ENCODE results near the gene KSR1. TPM values are rescaled to one million over a fixed set of nuclear protein-coding genes. Genes with fewer than 3 reads are reported as not detected.

Gene KSR1
- total and polyA plus RNA-seq, 10 of the 15 experiments (the other 5 are each of a cell fraction or from before 2014, with no cell fraction given), result 0.97 to 66.6 (median 22.9) TPM

DNA sequence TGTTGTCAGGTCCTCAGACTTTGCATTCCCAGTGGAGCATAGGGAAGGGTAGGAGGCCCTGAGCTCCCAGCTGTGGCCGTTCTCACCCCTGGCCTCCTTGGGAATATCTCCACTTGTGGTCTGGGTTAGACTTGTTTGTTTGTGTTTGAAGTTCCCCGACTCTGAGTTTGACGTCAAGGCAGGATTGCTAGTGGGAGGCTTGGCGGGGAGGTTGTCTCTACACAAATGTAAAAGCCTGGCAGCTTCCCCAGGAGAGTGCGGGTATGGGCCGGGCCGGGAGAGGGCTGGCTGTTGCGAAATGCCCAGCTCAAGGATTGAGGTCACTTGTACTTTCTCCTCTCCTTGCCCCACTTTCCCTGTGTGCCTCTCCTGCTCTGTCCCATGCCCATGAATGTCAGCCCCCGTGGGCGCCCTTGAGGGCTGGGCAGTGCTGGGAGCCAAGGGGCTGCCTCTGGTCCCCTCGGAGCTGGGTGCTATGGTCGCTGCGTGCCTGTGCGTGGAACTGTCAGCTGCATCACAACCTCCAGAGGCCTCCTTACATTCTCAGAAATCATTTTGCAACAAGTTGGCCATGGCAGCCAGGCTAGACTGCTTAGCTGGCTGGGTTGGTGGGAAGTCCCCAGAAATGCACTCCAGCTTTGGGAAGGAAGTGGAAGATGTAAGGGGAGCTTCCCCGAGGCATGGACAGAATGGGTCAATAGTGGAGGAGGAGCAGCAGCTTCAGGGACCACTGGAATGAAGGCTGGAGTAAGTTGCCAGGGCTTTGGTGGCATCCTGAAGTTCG lies 84.3 kb downstream of the KSR1 start:
- TF ChIP-seq STAT3 (IDR thresholded peaks at IDR 0.05; ENCODE audit: low read depth, low read length) (no peak), ZZZ3 (IDR thresholded peaks at IDR 0.05; ENCODE audit: control insufficient read depth, insufficient read length, low read depth) (no peak)
- H3K9me3 ChIP-seq (replicated peaks; ENCODE audit: control insufficient read depth, insufficient read depth, low read length), result no peaks in the 10 kb centered on the region
- H4K20me1 ChIP-seq (ENCODE audit: control insufficient read depth, insufficient read depth), result peaks cover 30% of the 10 kb centered on the region
- H3K4me2 ChIP-seq (ENCODE audit: control insufficient read depth, insufficient read depth), result 0 out of 2 replicates have a peak overlapping the region, but pooled peaks have one; percentile 1
- no peak overlapping the region for H2AFZ ChIP-seq (ENCODE audit: control insufficient read depth, low read depth, low read length)
- H3K27ac ChIP-seq (ENCODE audit: control insufficient read depth, insufficient read depth), result no peak overlapping the region
- 84% methylated on average over 16 of the region's 16 CpGs for WGBS (ENCODE audit: insufficient coverage, insufficient replicate concordance, low lambda C conversion rate, missing lambda C conversion rate)
- no TSS peak for BruUV-seq (replicated peaks)
- in situ Hi-C loops (cut with MboI), result loop anchor here (5.0 to 10.0 kb wide), 5 partner anchors 33 to 504 kb away; partner anchors contain the start of gene NLK
- H3K79me2 ChIP-seq (ENCODE audit: control insufficient read depth, insufficient read depth, low read length), result peaks cover 29% of the 10 kb centered on the region
- ChIA-PET POLR2A (no interaction called here), SMC1A (ENCODE audit: uncharacterized antibody, unreplicated experiment) (interaction anchor here (0.7 to 8.5 kb wide), 10 partner anchors 22 to 244 kb away, joined by 3 to 77 read pairs (median 4); partner anchors contain the start of gene KSR1), CTCF (interaction anchor here (0.8 to 8.5 kb wide), 7 partner anchors 9 to 304 kb away, joined by 3 to 60 read pairs (median 4); no protein-coding TSS in a partner anchor), RAD21 (ENCODE audit: unreplicated experiment) (interaction anchor here (0.5 to 2.0 kb wide), 7 partner anchors 9 to 166 kb away, joined by 3 to 9 read pairs (median 4); no protein-coding TSS in a partner anchor)
- intact Hi-C loops (cut with micrococcal nuclease; ENCODE audit: unreplicated experiment), result loop anchor here (10.0 kb wide), 2 partner anchors 156 to 186 kb away; no protein-coding TSS in a partner anchor
- no peak overlapping the region for H3K9ac ChIP-seq (ENCODE audit: control insufficient read depth, insufficient read depth, low read length)
- peaks cover 51% of the 10 kb centered on the region for H3K4me1 ChIP-seq (ENCODE audit: control insufficient read depth, insufficient read depth, low read length)
- no peak overlapping the region for H3K4me3 ChIP-seq
- H3K36me3 ChIP-seq (ENCODE audit: control insufficient read depth in 2 of 2, insufficient read depth in 2 of 2, low read length in 1 of 2), result peaks cover 0 to 2% of the 10 kb centered on the region in 2 experiments; a peak in 2 of 4 replicates
- FAIRE-seq (no peak), ATAC-seq (no peak), DNase-seq (ENCODE audit: low read depth, low spot score) (no peak)
- H3K27me3 ChIP-seq (replicated peaks in 1 of 2; ENCODE audit: control insufficient read depth in 2 of 2, insufficient read depth in 2 of 2, low read length in 1 of 2), result no peaks in the 10 kb centered on the region

GRCh38 chr17:27541301-27542023 lies 85.2 kb downstream of the KSR1 start:
- no peak overlapping the region for H3K27ac ChIP-seq (ENCODE audit: control insufficient read depth, insufficient read depth)
- FAIRE-seq (no peak), ATAC-seq (no peak), DNase-seq (ENCODE audit: low read depth, low spot score) (no peak)
- no peaks in the 10 kb centered on the region for H3K9me3 ChIP-seq (replicated peaks; ENCODE audit: control insufficient read depth, insufficient read depth, low read length)
- CTCF ChIA-PET, result interaction anchor here (1.2 to 8.5 kb wide), 6 partner anchors 10 to 305 kb away, joined by 3 to 60 read pairs (median 6); no protein-coding TSS in a partner anchor
- H3K4me1 ChIP-seq (ENCODE audit: control insufficient read depth, insufficient read depth, low read length), result peaks cover 60% of the 10 kb centered on the region
- TF ChIP-seq RUNX3 (IDR thresholded peaks at IDR 0.05; ENCODE audit: low read length) (peak; percentile 32; the same call in 1 of the 2 replicates), PKNOX1 (IDR thresholded peaks at IDR 0.05) (peak; percentile 80), PBX3 (IDR thresholded peaks at IDR 0.05; ENCODE audit: insufficient replicate concordance, low read depth, low read length) (peak; percentile 53), POLR2AphosphoS5 (IDR thresholded peaks at IDR 0.05; ENCODE audit: low read length) (no peak), CREM (IDR thresholded peaks at IDR 0.05; ENCODE audit: low read depth) (no peak)
- no peak overlapping the region for H2AFZ ChIP-seq (ENCODE audit: control insufficient read depth, low read depth, low read length)
- in situ Hi-C loops (cut with MboI) (loop anchor here (5.0 to 10.0 kb wide), 5 partner anchors 34 to 503 kb away; partner anchors contain the start of gene NLK), intact Hi-C loops (cut with micrococcal nuclease; ENCODE audit: unreplicated experiment) (loop anchor here (10.0 kb wide), 2 partner anchors 157 to 187 kb away; no protein-coding TSS in a partner anchor)
- RAD21 ChIA-PET (ENCODE audit: unreplicated experiment), result interaction anchor here (1.1 to 6.9 kb wide), 6 partner anchors 10 to 83 kb away, joined by 3 to 98 read pairs (median 9); no protein-coding TSS in a partner anchor
- no TSS peak for BruUV-seq (replicated peaks)
- H3K4me3 ChIP-seq, result no peak overlapping the region
- H3K27me3 ChIP-seq (replicated peaks in 1 of 2; ENCODE audit: control insufficient read depth in 2 of 2, insufficient read depth in 2 of 2, low read length in 1 of 2), result no peaks in the 10 kb centered on the region
- POLR2A ChIA-PET, result interaction anchor here (0.7 kb wide), 1 partner anchor 81 kb away, joined by 3 read pairs; no protein-coding TSS in a partner anchor
- no peak overlapping the region for H3K9ac ChIP-seq (ENCODE audit: control insufficient read depth, insufficient read depth, low read length)
- H4K20me1 ChIP-seq (ENCODE audit: control insufficient read depth, insufficient read depth), result peaks cover 32% of the 10 kb centered on the region
- H3K79me2 ChIP-seq (ENCODE audit: control insufficient read depth, insufficient read depth, low read length), result peaks cover 35% of the 10 kb centered on the region
- WGBS (ENCODE audit: insufficient coverage, insufficient replicate concordance, low lambda C conversion rate, missing lambda C conversion rate), result 47% methylated on average over 6 of the region's 6 CpGs
- H3K4me2 ChIP-seq (ENCODE audit: control insufficient read depth, insufficient read depth), result 0 out of 2 replicates have a peak overlapping the region, but pooled peaks have one; percentile 1
- H3K36me3 ChIP-seq (ENCODE audit: control insufficient read depth in 2 of 2, insufficient read depth in 2 of 2, low read length in 1 of 2), result peaks cover 0 to 2% of the 10 kb centered on the region in 2 experiments; a peak in 2 of 4 replicates
- SMC1A ChIA-PET (ENCODE audit: uncharacterized antibody, unreplicated experiment), result interaction anchor here (1.1 to 8.5 kb wide), 8 partner anchors 11 to 245 kb away, joined by 3 to 77 read pairs (median 4); no protein-coding TSS in a partner anchor

Measured in GM12878 (cell line).